ENCODE measurements around the gene WNT7B.

Gene WNT7B

GRCh38 chr22:45917700-45918458 lies 59.1 kb downstream of the WNT7B start:
- no peak for TF ChIP-seq CTCF (IDR thresholded peaks at IDR 0.05; ENCODE audit: control insufficient read depth, insufficient read depth, low read depth, low read length, missing control alignments)
- no peak for DNase-seq (ENCODE audit: low read depth)
- H3K4me3 ChIP-seq (ENCODE audit: control insufficient read depth, low read depth, low read length), result no peak overlapping the region

- no peak overlapping the region for H3K4me3 ChIP-seq (ENCODE audit: control insufficient read depth, low read depth, low read length)
- DNase-seq (ENCODE audit: low read depth), result no peak
- TF ChIP-seq CTCF (IDR thresholded peaks at IDR 0.05; ENCODE audit: control insufficient read depth, insufficient read depth, low read depth, low read length, missing control alignments), result no peak
These were observed 59.8 kb downstream of the WNT7B start for GRCh38 chr22:45917146-45917545.

- no peak for DNase-seq (ENCODE audit: low read depth)
- no peak for TF ChIP-seq CTCF (IDR thresholded peaks at IDR 0.05; ENCODE audit: control insufficient read depth, insufficient read depth, low read depth, low read length, missing control alignments)
- H3K4me3 ChIP-seq (ENCODE audit: control insufficient read depth, low read depth, low read length), result no peak overlapping the region
These were observed 60.4 kb downstream of the WNT7B start for GRCh38 chr22:45916515-45916914.

- no peak overlapping the region for H3K4me3 ChIP-seq (ENCODE audit: control insufficient read depth, low read depth, low read length)
- TF ChIP-seq CTCF (IDR thresholded peaks at IDR 0.05; ENCODE audit: control insufficient read depth, insufficient read depth, low read depth, low read length, missing control alignments), result no peak
- DNase-seq (ENCODE audit: low read depth), result no peak
These were observed 61.1 kb downstream of the WNT7B start for GRCh38 chr22:45915841-45916240.

- DNase-seq (ENCODE audit: low read depth), result no peak
- no peak overlapping the region for H3K4me3 ChIP-seq (ENCODE audit: control insufficient read depth, low read depth, low read length)
- TF ChIP-seq CTCF (IDR thresholded peaks at IDR 0.05; ENCODE audit: control insufficient read depth, insufficient read depth, low read depth, low read length, missing control alignments), result no peak
These were observed 61.8 kb downstream of the WNT7B start for GRCh38 chr22:45915151-45915550.

GRCh38 chr22:45914309-45914708 lies 62.7 kb downstream of the WNT7B start:
- no peak for TF ChIP-seq CTCF (IDR thresholded peaks at IDR 0.05; ENCODE audit: control insufficient read depth, insufficient read depth, low read depth, low read length, missing control alignments)
- DNase-seq (ENCODE audit: low read depth), result no peak

More at GRCh38 chr22:45914309-45914708, 62.7 kb downstream of the WNT7B start:
- no peak overlapping the region for H3K4me3 ChIP-seq (ENCODE audit: control insufficient read depth, low read depth, low read length)
